GM19438 (cell line): ENCODE results near the gene FBLN1.
"Not testable (repeated sequence)": the region's sequence is repeated elsewhere in the genome, so short reads cannot be mapped to it uniquely, and the experiment has no call there.

Experiments used
- ATAC-seq: cut with Tn5 transposase; IDR thresholded peaks from one replicate; pipeline ENCODE4 v1.9.1; 2021; ENCODE audit warnings: low read depth; ENCODE audit not compliant: unreplicated experiment

FBLN1 gene

DNA sequence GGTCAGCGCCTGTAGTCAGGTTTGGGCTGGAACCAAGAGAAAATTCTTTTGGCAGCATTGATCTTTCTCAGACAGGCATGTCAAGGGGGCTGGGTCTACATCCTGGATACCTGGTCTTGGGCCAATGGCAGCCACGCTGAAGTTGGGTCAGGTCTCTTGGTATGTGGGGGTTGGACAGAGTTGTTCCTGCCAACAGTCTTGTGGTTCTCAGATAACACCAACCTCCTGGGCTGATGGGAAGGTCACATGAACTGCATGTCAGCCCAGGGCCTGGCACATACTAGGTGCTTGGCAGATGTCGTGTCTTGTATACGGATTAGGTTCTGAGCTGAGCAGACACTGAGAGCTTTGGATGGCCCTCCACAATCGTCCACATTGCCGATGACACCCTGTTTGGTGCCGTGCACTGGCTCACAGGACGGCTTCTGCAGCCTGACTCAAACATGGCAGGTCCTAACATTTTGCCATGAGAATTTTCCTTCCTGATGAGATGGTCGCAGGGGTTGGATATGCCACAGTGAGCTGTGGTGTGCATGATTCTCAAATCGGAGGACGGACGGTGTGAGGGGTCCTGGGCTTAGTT lies 42.0 kb downstream of the FBLN1 start:
- ATAC-seq: no peak

DNA sequence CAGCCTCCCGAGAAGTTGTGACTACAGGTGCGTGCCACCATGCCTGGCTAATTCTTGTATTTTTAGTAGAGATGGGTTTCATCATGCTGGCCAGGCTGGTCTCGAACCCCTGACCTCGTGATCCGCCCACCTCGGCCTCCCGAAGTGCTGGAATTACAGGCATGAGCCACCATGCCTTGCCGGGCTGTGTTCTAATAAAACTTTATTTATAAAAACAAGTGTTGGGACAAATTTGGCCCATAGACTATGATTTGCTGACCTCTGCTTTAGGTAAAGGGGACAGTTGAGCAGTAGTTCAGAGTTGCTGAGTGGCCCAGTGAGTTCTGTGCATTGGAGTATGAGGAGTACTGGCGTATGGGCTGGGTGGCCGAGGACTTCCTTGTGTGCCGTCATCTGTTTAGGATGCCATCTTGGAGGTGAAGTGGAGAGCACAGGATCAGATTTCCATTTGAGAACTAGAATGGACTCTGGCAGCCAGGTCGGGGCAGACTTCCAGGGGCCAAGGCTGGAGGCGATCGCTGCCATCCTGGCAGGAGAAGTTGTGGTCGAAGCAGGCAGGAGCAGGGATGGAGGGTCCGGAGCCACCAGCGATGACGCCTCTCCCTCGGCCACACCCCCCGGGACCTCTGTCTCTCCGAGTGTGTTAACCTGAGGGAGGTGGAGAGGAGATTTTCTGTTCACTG lies 43.8 kb downstream of the FBLN1 start:
- ATAC-seq: no peak

DNA sequence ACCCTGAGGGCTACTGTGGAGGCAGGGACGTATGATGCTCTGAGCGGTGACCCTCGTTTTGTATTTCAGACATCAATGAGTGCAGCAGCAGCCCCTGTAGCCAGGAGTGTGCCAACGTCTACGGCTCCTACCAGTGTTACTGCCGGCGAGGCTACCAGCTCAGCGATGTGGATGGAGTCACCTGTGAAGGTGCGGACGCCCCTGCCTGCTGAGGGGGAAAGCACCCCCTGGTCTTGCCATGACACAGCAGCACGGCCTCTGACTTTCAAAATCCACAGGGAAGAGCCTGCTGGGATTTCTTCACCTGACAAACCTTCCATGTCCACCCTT lies 44.3 kb downstream of the FBLN1 start:
- no peak for ATAC-seq

DNA sequence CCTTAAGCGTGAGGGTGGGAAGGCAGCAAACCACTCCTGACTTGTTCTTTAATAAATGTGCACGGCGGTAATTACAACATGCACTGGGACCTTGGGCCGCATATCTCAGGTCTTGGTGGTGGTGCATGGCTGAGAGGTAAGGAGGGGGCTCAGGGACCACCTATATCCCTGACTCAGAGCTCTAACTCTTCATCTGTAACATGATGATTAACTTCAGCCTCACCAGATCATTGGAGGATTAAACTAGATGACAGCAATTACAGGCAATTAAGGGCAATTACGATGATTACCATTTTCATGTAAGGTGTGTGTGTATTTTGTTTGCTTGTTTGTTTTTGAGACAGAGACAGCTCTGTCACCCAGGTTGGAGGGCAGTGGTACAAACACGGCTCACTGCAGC lies 45.0 kb downstream of the FBLN1 start:
- no peak for ATAC-seq

DNA sequence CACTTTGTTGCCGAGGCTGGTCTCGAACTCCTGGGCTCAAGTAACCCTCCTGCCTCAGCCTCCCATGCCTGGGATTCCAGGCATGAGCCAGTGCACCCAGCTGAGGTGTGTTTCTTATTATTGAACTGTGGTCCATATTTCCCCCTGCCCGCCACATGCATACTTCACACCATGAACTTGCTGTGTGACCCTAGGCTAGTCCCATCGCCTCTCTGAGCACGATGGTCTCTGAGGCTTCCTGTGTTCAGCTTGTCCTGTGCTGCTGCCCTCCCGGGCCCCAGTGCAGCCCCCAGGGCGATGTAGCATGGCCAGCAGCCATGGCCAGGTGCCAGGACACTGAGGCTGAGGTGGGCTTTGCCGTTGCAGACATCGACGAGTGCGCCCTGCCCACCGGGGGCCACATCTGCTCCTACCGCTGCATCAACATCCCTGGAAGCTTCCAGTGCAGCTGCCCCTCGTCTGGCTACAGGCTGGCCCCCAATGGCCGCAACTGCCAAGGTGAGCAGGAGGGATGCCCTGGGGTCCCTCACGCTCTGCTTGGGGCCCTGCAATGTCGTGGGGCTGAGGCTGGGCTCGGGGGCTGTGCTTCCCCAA lies 45.7 kb downstream of the FBLN1 start:
- no peak for ATAC-seq

DNA sequence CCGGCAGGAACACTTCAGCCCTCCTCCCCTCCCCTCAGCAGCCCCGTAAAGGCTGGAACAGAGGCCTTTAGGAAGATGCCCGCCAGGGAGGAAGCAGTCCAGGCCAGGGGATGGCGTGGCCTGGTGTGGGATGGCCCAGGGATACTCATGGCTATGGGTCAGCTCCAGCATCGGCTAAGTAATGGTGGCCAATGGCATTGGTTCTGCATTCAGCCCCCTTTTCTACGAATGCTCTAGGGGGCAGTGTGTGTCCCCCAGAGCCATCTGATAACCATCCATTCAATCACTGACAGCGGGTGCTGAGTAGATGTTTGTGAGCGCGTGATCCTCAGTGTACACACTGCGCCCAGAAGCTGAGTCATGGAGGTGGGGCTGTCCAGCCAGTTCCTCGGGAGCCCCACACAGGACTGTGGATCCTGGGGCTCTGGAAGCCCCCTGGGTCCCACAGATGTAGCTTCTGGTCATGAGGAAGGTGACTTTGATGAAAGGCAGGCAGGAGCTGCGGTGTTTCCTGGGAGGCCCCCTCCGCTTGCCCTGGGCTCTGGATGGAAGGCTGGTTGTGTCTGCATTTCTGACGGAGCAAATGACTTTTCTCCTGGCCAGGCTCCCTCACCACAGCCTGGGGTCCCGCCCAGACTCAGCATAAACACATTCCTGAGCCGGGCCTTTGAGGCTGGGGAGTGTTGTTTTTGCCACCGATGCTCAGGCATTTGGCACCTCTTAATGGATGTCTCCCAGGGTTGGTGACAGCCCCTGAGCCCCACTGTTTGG lies 46.5 kb downstream of the FBLN1 start:
- no peak for ATAC-seq

DNA sequence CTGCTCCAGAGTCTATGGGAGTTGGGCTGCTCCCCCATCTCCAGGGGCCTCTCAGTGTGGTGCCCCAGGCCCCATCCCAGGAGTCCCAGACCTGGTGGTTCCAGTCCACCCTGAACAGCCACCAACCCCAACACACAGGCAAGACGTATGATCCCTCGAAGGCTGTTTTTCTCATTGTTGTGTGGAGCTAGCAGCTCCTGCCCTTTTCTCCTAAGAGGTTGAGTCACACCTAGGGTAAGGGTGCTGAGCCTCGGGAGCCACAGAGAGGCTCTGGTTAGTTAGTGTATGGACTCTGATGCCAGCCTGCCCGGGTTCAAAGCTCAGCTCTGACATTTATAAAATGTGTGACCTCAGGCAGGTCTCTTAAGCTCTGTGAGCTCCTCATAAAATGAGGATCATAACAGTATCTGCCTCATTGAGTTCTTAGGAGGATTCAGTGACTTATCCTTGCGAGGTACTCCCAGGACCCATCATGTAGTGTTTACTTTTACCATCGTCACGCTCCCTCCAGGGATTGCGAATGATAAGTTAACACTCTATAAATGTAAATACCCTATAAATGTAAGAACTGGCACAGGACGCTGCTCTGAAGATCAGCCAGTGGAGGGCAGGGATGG lies 47.2 kb downstream of the FBLN1 start:
- no peak for ATAC-seq

DNA sequence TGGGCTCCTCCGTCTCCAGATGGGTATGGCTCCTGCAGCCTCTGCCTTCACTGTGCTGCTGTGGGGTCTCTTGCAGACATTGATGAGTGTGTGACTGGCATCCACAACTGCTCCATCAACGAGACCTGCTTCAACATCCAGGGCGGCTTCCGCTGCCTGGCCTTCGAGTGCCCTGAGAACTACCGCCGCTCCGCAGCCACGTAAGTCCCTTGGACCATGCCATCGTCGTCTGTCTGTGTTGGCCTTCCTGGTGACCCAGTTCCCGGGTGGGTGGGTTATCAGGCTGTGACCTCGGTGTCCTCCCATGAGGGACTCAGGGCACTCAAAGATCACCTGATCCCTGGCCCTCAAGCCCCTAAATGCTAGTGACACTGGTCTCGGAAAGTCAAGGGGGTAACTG lies 47.7 kb downstream of the FBLN1 start:
- ATAC-seq: no peak

DNA sequence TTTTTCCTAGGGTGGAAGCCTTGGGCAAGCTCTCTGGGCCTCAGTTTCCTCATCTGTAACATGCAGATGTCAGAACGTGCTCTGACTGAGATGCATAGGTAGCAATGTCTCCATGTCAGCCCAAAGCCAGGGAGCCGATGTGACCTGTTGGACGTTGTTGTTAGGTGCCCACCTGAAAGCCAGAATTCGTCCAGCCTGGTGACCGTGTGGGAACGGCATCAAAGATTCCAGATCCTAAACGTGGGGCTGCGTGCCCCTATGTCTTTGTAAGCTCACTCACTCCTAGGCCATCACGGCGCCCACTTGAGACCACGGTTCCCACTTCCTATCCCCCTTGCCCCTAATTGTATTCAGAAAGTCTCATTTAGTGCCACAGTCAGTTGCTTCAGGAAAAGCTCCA lies 48.2 kb downstream of the FBLN1 start:
- ATAC-seq: no peak

DNA sequence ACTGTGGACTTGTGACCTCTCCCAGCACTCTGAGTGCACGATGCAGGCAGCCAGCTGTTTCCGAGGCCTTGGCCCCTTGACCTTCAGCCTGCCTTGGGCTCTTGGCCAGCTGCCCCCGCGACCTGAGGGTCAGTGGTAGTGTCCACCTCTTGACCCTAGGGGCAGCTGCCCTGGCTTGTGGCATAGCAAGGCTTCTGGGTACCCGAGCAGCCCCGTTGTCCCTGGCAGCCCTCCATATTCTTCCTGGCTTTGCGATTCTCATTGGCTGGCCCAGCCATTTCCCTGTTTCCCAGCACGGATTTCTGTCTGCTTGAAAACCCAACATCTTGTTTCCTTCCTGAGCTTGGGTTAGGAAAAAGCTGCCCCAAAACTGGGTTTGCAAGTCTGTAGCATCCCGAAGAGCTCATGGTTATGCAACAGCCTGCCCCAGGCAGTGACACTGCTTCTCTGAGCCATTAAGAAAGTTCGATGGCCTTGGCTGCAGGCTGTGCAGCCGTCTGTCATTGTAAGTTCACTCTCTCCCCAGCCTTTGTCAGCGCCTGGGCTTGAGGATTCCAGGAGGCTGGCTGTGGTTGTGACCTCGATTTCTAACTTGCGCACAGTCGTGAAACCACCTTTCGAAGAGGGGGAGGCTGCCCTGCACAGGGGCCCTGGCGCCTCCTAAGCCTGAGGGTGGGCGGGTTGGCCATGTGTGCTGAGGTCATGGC lies 48.8 kb downstream of the FBLN1 start:
- no peak for ATAC-seq

DNA sequence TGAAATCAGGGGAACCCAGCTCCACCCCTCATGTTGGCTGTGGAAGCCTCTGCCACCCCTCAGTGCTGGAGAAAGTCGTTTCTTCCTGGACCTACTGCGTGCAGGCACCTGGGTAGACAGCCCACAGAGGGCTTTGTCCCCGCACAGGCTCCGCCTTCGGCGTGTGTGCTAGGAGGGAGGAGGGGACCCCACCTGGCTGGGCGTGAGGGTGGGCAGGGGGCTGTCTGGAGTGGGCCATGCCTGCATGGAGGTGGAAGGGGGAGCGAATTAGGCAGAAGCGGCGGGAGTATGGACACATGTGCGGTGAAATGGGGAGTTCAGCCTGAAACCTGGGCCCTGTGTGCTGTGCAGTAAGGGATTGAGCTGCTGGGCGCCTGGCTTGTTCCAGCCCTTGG lies 49.3 kb downstream of the FBLN1 start:
- no peak for ATAC-seq

DNA sequence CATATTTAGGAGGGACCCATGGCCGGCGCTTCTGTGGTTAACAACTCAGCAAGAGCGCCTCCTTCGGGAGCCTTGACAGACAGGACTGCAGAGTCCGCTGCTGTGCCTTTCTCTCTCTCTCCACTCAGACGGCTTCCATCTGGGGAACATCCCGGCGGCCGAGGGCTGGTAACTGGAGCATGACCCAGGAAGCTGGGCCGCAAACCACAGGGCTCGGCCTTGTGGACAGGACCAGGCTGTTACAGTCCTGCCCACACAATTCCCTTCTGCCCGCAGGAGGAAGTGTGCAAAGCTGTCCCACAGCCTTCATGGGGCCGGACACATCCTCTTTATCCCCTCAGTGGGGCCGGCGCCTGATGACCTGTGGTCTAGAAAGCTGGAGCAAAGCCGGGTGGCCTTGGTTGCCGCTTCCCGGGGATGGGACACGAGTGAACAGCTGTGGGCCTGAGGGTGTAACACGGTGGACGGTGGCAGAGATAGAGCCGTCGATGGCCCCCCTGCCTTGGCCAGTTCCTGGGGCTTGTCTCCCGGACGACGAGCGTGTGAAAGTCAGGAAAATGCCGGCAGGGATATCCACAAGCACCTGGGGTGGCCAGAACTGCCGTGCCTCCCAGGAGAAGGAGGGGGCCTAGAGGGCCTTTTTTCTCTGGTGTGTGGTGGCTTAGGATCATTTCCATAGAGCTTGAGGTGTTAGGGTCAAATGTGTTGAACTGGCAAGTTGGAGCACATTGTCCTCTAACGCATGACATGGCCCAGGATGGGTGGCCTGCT lies 50.1 kb downstream of the FBLN1 start:
- ATAC-seq: no peak

DNA sequence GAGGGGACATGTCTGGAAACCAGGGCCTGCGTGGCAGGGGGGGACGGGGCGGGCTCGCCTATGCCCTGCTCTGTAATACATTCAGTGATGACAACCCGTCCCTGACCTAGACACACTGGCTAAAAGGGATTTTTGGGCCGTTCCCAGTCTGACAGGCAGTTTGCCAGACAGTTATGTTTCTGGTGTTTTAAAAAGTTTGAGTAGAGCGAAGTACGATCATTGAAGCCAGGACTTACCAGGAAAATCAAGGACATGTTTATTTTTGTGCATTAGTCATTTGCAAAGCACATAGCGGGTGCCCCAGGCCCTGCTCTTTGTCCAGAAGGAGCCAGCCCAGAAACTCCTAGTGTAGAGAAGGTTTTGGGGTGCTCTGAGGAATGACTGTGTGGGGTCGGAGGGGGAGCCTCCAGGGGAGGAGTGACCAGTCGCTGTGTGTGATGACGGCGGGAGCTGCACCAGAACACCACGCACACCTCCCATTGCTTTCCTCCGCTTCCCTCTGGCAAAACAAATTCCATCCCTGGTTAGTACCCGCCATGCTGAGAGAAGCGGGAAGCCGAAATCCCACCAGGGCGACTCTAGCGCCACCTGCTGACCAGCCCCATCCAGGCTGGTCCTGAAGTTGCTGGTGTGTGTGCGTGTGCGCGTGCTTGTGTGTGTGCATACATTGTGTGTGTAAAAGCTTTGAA lies 50.8 kb downstream of the FBLN1 start:
- no peak for ATAC-seq

DNA sequence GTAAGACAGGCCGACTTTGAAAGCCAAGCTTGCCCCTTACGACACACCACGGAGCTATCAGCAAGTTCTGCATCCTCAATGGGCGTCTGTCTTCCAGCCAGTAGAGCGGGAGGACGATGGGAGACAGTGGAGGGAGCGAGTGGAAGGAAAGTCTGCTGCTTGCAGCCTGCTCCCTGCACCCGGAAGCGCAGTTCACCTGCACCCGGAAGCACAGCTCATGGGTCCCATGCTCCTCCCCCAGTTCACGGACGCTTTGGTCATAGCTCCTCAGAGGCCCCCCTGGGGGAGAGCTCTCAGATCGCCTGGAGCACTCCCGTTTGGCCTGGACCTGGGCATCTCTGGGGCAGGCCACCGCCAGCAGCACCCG lies 51.3 kb downstream of the FBLN1 start:
- no peak for ATAC-seq

DNA sequence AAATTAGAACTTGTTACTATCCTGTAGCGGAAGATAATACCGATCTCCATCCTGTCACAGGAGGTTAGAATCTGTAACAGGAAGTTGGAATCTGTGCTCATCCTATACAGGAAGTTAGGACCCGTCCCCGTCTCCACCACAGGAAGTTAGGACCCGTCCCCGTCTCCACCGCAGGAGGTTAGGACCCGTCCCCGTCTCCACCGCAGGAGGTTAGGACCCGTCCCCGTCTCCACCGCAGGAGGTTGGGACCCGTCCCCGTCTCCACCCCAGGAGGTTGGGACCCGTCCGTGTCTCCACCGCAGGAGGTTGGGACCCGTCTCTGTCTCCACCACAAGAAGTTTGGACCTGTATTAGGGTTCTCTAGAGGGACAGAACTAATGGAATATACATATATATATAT lies 52.2 kb downstream of the FBLN1 start:
- no peak for ATAC-seq

DNA sequence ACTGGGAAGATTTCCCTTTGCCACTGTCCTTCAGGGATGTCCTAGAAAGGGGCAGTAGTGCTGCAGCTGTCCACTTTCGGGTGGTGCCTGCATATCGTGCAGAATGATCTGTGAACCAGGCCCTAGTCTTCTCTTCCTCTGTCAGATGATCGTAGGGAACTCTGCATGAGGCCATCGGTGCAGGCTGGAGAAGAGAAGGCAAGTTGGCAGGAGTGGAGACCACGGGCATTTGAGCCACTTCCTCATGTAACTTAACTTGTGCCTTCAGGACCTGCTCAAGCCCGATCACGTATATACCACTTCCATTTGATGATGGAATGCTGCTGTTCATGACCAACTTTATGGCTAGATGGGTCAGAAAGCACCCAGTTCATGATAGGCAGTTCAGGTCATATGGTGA lies 55.2 kb downstream of the FBLN1 start:
- ATAC-seq: not testable (repeated sequence)

DNA sequence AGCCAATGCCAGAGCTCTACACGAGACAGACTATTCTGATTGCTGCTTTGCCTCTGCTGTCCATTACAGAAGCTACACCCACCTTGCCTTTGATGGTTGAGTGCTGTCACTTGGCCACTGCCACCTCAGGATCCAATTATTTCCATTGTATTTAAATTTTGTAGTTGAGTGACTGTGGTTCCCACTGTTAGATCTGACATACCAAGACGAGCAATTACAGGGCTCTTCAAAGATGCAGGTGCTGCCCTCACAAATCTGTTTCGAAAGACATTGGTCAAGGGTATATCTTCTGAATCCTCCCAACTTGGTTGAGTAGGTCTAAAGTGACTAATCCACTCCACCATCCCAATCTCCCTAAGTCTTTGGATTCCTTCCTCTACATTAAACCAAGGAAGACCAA lies 57.4 kb downstream of the FBLN1 start:
- ATAC-seq: not testable (repeated sequence)

DNA sequence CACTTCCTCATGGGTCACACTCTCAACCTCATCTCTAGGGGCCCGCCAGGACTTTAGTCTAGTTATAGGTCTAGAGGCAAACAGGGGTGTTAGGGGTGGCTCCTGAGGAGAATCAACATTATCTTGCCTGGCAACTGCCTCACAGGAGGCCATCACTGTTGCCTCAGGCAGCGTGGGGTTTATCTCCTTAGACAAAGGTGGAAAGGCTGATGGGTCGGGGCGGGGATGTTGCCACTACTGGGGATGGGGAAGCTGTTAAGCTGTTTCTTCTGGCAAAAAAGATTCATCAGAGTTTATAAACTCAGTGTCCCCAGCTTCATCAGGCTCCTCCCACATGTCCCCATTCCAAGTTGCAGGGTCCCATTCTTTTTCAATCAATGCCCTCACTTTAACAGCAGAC lies 58.1 kb downstream of the FBLN1 start:
- not testable (repeated sequence) for ATAC-seq

DNA sequence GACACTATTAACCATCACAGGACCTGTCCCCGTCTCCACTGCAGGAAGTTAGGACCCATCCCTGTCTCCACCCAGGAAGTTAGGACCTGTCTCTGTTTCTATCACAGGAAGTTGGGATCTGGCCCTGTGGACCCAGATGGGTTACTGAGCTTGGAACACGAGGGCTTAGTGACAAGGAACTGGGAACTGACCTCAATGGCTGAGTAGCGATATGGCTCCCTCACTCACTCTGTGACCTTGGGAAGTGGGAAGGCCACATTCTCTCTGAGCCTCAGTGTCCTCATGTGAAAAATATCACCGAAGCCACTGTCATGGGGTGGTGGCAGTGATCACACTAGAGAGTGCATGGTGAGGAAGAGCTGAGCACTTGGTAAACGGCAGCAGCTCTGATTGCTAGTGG lies 59.4 kb downstream of the FBLN1 start:
- no peak for ATAC-seq
